Stimulated activated CD8-positive, alpha-beta memory T cell treated with anti-CD3 and anti-CD28 coated beads, Interleukin-4, amount 100 ng/mL, for 24 hours (primary cell): ENCODE data around the gene WNT16.

Experiments
- DNase-seq: peaks from one replicate; pipeline ENCODE4 v3.0.0-alpha.2; 2020; ENCODE audit warnings: low read depth

Gene WNT16

GRCh38 chr7:121344093-121344492 lies 15.3 kb downstream of the WNT16 start:
- no peak for DNase-seq

- no peak for DNase-seq
Observed at GRCh38 chr7:121344497-121344896, 15.7 kb downstream of the WNT16 start.

- DNase-seq: no peak
Observed at GRCh38 chr7:121351682-121352081, 22.9 kb downstream of the WNT16 start.

- no peak for DNase-seq
Observed at GRCh38 chr7:121352323-121352722, 23.5 kb downstream of the WNT16 start.

- no peak for DNase-seq
Observed at GRCh38 chr7:121355574-121355973, 26.8 kb downstream of the WNT16 start.

- DNase-seq: no peak
Observed at GRCh38 chr7:121360564-121360963, 31.8 kb downstream of the WNT16 start.

- DNase-seq: no peak
Observed at GRCh38 chr7:121366852-121367431, 38.1 kb downstream of the WNT16 start.

- DNase-seq: no peak
Observed at GRCh38 chr7:121369462-121369861, 40.7 kb downstream of the WNT16 start.

GRCh38 chr7:121371367-121371766 lies 42.6 kb downstream of the WNT16 start:
- DNase-seq: no peak

GRCh38 chr7:121371883-121372282 lies 43.1 kb downstream of the WNT16 start:
- DNase-seq: no peak

- DNase-seq: no peak
Observed at GRCh38 chr7:121372376-121373010, 43.7 kb downstream of the WNT16 start.

GRCh38 chr7:121373177-121373576 lies 44.4 kb downstream of the WNT16 start:
- no peak for DNase-seq

GRCh38 chr7:121376979-121377378 lies 48.2 kb downstream of the WNT16 start:
- no peak for DNase-seq

- no peak for DNase-seq
Observed at GRCh38 chr7:121379930-121380329, 51.1 kb downstream of the WNT16 start.

GRCh38 chr7:121382473-121382872 lies 53.7 kb downstream of the WNT16 start:
- no peak for DNase-seq

- no peak for DNase-seq
Observed at GRCh38 chr7:121383235-121383910, 54.6 kb downstream of the WNT16 start.

GRCh38 chr7:121384265-121384664 lies 55.5 kb downstream of the WNT16 start:
- DNase-seq: no peak

GRCh38 chr7:121385056-121385799 lies 56.4 kb downstream of the WNT16 start:
- no peak for DNase-seq

- no peak for DNase-seq
Observed at GRCh38 chr7:121385800-121386179, 57.0 kb downstream of the WNT16 start.

- DNase-seq: no peak
Observed at GRCh38 chr7:121388950-121389349, 60.1 kb downstream of the WNT16 start.

GRCh38 chr7:121390109-121390508 lies 61.3 kb downstream of the WNT16 start:
- no peak for DNase-seq

- DNase-seq: no peak
Observed at GRCh38 chr7:121390617-121391016, 61.8 kb downstream of the WNT16 start.
